HK-2 (cell line): ENCODE results near the gene SHLD2.
"Not testable (repeated sequence)": the region's sequence is repeated elsewhere in the genome, so short reads cannot be mapped to it uniquely, and the experiment has no call there.

Experiments
- DNase-seq: peaks from one replicate; pipeline ENCODE4 v3.0.0-alpha.2; 2018; ENCODE audit not compliant: unreplicated experiment

Gene SHLD2

DNA sequence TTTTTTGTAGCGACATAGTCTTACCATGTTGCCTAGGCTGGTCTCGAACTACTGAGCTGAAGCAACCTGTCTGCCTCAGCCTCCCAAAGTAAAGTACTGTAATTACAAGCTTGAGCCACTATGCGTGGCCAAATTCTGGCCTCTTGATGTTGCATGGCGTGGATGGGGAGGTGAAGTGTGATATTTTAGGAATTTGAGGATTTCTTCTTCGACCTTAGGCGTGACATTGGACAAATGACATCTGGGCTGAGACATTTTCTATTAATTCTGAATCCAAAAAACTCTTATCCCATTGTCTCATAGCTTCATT, 48.1 kb downstream of the SHLD2 start:
- not testable (repeated sequence) for DNase-seq

DNA sequence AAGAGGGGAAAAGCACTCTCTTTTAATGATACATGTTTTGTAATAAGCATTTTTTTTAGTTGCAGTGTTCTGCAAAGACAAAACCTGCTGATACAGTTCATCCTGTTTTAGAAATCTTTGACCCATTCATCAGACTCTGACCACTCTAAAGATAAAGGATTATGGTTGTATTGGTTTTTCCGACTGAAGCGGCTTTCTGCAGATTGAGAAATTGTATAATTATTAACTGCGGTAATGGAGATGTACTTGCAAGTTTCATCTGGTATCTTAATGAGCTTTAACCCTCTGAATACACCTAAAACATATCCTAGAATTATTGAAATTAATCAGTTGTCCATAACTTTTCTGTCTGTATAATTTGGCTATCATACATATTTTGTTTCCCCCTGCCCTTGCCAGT, 50.6 kb downstream of the SHLD2 start:
- not testable (repeated sequence) for DNase-seq

DNA sequence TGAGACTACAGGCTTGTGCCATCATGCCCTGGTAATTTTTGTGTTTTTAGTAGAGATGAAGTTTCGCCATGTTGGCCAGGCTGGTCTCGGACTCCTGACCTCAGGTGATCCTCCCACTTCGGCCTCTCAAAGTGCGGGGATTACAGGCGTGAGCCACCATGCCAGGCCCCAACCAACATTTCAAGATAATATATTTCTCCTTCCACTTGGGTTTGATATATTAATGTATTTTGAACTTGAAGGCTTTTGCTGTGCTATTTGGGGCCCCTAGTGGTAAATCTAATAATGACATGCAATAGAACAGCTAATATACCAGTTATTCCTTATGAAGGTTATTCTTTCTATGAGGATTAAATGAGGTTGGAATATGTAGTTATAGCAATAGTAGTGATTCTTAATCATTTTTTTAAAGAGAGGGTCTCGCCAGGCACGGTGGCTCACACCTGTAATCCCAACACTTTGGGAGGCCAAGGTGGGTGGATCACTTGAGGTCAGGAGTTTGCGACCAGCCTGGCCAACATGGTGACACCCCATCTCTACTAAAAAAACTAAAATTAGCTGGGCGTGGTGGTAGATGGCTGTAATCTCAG, 54.1 kb downstream of the SHLD2 start:
- DNase-seq: not testable (repeated sequence)

DNA sequence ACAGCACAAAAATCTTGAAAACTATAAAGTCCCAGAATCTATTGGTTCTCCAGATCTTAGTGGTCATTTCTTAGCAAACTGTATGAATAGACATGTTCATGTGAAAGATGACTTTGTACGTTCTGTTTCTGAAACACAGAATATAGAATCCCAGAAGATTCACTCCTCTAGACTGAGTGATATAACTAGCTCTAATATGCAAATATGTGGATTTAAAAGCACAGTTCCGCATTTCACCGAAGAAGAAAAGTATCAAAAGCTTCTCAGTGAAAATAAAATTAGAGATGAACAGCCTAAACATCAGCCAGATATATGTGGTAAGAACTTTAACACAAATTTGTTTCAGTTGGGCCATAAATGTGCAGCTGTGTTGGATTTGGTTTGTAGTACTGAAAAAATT, 56.5 kb downstream of the SHLD2 start:
- DNase-seq: not testable (repeated sequence)

DNA sequence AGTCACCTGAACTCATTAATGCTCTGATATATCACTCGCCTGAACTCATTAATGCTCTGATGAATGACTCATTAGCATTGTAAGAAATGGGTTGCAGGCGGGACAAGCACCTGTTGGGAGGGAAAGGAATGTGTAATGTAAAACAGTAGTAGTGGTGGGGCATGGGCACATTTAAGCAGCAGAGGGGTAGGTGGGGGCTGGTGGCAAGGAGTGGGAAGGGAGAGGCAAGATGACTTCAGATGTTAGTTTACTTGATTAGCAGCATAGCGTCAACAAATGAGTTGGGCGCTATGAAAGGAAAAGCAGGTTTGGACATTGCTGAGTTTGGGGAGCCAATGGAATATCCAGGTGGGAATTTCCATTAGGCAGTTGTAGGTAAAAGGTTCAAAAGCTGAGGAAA, 61.8 kb downstream of the SHLD2 start:
- DNase-seq: not testable (repeated sequence)

DNA sequence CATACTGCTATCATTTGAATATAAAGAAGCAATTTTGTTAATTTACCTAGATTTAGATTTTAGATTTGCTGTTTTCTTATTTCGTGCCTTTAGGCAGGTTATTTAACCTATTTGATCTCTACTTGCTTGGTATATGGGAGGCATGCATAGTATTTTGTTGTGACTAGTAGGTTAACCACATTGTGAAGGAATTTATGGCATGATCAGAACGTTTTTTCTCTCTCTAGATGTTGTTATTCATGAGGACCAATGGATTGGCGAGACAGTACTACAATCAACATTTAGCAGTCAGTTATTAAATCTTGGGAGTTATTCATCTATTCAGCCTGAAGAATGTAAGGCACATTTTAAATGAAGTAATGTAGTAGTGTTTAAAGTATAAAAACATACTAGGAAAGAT, 62.8 kb downstream of the SHLD2 start:
- not testable (repeated sequence) for DNase-seq

DNA sequence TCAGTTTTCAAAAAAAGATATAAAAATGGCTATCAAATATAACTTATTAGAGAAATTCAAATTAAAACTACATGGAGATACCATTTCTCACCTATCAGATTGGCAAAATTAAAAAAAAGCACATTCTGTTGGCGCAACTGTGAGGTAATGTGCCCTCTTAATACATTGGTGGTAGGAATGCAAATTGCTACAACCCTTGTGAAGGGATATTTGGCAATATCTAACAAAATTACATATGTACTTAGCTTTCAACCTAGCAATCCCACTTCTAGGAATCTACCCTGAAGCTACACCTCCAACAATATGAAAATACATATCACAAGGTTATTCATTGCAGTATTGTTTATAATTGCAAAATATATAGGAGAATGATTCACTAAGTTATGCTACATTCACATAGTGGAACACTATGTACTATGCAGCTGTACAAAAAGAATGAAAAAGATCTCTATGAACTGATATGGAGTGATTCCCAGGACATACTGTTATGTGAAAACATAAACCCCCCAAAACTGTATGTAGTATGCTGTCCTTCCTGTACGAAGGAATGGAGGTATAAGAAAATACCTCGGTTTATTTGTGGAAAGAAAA, 67.8 kb downstream of the SHLD2 start:
- not testable (repeated sequence) for DNase-seq

DNA sequence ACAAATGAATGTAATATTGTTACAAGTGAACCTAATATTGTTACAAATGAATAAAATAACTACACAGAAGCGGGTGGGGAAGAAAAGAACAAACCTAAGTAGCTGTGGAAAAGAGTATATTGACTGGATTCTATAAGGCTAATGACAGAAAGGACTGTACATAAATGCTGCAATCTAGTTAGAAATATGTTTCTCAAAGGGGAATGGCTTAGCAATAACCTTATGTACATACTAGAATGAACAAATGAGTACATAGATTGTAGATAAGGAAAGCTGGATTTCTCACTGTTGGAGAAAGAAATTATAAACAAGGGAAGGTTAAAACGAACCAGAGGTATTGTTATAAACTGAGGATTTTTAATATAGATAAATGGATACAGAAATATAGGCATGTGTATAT, 68.4 kb downstream of the SHLD2 start:
- DNase-seq: not testable (repeated sequence)

DNA sequence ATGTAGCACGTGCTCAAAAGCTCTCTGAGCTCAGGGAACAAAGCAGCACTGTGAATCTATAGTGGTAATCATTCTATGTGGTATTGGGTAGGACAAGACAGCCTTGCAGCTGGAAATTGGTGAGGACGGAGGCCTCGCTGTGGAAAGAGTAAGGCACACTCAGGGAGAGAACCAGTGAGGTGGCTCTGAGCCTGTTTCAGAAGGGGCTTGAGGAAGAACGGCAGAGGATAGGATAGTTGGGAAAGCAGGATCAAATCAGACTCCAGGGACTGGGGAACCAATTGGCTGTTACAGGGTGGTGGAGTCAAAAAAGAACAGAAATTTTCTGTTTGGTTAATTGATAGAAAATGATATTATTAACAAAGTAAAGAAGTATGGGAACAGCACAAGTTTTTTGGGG, 74.9 kb downstream of the SHLD2 start:
- not testable (repeated sequence) for DNase-seq

DNA sequence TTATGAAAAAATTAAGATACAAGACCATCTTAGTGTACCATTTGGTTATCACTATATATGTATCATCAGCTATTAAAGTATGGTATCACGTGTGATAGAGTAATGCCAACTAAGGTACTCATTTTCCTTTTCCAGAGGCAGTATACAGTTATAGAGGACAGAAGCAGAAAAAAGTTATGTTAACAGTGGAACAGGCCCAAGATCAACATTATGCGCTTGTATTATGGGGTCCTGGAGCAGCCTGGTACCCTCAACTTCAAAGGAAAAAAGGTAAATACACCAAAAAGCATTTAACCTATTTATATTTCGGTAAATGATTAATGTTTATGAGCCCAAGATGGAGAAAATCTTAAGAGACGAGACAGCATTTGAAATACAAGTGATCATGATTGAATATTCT, 75.7 kb downstream of the SHLD2 start:
- DNase-seq: not testable (repeated sequence)

DNA sequence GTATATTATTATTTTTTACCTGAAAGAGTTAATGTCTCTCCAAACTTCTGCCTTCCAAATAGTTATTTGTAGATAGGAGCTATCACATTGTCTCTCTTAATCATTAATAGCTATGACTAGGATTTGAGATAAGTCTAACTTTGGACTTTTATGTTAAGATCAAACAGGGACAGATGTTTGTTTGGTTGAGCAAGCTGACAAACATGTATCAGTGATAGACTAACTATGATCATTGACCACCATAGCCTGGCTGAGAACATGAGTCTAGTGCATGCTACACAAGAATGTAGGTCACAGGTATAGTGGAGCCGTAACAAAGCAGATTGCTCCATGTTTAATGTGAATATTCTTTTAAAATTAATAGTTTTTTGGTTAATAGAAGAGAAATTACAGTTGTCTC, 76.7 kb downstream of the SHLD2 start:
- DNase-seq: not testable (repeated sequence)

DNA sequence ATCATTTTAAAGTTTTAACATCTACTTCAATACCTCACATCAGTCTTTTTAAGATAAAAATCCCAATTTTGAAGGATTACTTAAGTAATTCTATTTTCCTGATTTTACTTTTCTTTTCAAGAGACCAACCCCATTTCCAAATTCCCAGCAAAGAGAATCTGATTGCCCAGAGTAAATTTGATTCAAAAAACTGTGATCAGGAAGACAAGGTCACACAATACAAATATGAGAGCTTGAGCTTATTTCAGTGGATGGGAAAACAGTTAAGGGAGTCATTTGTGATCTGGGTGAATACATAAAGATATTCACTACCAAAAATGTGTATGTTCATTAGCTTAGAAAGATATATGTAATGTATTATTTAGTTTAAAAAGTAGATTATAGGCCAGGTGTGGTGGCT, 77.2 kb downstream of the SHLD2 start:
- DNase-seq: not testable (repeated sequence)

DNA sequence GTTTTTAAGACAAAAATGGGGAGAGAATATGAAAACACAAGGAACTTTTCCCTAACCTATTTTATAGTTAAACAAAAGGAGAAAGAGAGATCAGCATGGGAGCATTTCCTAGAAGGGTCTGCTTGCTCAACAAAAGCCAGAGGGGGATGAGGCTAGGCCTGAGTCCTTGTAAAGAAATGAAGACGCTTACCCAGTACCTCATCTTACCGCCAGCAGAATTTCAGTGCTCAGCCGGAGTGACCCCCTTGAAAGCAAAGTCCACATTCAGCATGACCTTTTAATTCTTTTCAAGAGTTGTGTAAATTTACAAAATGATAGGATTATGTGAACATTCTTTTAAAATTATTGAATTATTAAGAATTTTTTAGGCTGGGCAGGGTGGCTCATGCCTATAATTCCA, 82.6 kb downstream of the SHLD2 start:
- DNase-seq: not testable (repeated sequence)

DNA sequence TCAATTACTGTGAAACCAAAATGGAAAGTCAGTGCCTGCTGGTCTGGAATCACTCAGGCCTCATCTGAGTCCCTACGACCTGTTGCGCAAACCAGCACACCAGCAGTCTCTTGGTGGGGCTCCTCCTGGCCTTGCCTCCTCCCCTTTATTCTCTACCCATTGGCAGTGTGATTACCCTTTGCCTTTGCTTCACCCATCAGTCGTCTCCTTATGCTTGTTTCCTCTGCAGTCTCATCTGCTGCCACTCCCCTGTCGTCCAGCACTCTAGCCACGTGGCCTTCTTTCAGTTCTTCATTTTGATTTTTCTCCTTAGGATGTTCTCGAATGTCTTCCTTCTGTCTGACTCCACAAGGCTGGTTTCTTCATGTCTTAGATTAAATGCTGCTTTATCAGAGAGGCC, 89.4 kb downstream of the SHLD2 start:
- DNase-seq: not testable (repeated sequence)

DNA sequence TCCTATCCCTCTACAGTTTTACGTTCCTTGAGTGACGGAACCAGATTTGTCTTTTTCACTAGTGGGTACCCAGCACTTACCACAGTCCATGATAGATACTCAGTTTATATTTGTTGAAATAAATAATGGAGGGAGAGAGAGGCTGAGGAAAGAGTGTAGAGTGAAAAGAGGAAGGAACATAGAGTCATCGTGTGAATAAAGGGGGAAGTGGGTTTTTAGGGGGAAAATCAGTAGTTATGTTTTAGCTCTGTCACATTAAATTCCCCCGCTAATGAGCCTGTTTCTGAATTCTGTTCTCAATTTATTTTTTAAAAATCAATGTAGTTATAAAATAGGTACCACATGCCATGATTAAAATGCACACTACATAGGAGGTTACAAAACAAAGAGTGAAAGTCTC, 91.0 kb downstream of the SHLD2 start:
- DNase-seq: not testable (repeated sequence)

DNA sequence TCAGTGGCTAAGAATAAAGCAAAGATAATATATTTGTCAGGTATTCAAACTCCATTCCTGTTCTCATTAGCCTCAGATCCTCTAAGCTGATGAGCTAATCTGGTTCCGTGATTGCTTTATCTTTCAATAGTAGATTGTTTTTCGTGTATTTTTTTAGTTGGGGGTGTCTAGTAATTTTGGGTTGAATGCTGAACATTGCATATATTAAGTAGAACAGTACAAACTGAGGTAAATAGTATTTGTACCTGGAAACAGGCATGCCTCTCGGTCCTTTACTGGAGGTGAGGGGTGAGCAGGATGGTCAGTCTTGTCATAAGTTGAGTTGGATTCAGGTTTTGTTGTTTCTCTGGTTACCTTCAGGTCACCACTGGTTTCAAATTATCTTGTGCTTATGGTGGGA, 92.6 kb downstream of the SHLD2 start:
- not testable (repeated sequence) for DNase-seq

DNA sequence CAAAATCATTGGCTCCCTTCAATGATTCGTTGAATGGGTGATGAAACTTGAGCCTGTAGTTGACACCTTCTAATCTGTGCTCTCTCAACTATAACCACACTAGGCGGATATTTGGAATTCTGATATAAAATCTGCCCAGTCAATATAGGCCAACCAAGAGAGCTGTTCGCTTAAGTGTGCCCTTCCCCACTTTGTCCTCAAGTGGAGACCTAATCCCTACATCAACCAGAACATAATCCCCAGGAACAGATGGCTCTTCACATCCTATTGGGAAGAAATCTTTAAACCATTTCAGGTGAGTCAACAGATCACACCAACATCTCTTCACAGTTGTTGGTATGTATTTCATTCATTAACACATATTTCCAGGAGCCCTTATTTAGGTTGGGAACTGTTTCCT, 96.8 kb downstream of the SHLD2 start:
- not testable (repeated sequence) for DNase-seq

DNA sequence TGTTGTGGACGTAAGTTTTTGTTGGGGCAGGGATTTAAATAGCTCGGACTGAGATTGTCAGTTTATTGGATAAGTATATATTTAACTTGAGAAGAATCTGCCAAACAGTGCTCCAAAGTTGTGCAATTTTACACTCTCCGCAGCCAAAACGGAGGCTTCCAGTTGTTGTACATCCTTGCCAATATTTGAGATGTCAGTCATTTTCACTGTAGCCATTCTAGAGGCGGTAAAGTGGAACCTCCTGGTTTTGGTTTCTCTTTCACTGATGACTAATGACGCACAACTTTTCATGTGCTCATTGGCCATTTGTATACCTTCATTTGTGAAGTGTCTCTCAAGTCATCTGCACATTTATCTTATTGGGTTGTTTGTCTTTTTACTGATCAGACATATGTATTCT, 105.9 kb downstream of the SHLD2 start:
- DNase-seq: peak; percentile 11

DNA sequence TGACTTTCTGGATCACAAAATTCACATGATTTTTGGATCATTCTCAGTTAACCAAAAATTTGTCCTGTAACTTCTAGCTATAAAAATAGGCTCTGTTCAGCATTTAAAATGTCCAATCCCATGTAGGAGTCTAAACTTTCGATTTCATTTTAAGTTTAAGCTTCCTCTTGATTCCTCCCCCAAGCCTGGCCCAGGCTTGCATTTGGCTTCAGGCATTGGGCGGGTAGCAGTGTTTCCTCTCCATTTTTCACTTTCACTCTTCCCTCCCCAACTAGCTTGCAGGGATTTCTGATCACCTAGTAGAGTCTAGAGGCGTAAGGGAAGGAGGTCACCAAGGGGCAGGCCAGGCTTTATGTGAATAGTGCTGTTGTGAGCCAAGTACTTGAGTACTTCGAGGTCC, 109.8 kb downstream of the SHLD2 start:
- DNase-seq: not testable (repeated sequence)

DNA sequence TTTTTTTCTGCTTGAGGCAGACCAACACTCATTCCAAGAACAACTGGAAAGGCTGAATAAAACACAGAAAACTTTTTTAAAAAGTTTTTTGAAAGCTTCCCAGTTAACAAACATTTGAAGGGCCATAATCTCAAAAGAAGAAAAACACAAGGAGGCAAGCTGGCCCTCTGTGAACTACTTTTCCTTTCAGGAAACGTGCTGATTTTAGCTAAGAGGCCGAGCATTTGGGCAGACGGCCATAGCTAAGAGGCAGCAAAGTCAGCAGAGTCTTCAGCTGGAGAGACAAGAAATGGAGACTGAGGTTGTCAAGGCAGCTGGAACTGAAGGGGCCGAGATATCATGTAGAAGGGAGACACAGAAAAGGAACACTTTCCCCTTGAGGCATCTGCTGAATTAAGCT, 111.9 kb downstream of the SHLD2 start:
- DNase-seq: not testable (repeated sequence)

DNA sequence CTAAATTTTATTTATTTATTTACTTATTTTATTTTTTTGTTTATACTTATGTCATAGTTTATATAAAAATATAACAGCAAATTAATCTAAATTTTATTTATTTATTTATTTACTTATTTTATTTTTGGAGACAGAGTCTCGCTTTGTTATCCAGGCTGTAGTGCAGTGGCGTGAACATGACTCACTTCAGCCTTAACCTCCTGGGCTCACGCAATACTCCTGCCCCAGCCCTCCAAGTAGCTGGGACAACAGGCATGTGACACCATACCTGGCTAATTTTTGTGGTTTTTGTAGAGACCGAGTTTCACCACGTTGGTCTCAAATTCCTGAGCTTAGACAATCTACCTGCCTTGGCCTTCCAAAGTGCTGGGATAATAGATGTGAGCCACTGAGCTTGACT, 115.3 kb downstream of the SHLD2 start:
- peak; percentile 38 for DNase-seq

DNA sequence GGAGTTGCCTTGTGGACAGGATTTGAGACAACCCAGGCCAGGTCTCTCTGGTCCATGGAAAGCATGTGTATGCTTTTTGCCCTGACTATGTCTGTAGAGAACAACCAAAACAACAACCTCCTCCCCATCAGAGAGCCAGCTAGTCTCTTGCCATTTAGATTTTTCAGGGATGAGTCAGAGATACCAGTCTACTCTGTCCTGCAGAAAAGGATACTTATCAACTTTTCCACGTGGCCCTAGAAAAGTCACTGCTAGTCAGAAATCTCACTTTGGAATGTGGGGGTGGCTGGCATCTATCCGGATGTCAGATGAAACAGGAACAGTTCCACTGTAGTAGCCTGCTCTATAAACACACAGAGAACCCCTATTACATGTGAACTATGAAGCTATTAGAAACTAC, 116.8 kb downstream of the SHLD2 start:
- DNase-seq: not testable (repeated sequence)

DNA sequence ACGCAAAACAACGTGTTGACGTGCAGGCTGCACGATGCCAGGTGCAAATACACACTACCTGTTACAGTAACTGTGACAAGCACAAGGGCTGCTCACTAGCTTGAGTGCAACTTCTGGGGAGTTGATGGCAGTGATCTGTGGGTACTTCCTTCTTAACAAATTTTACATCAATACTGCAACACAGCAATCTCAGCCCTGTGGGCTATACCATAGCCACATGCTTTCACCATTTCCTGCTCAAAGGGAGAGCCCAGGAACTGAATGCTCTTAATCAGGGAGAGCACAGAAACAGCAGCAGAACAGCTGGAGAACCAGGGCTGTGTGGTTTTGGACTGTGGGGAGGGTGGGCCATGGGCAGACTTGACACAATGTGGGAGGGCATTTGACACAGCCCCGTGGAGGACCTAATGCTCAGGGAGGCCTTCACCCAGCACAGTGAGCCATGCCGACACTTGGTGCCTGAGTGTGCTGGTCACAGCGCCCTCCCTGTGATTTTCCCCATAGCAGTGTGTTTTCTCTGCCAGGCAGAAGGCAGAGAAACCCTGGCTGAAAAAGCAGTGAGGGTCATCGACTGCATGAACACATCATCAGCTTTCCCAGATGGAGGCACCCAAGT, 118.3 kb downstream of the SHLD2 start:
- not testable (repeated sequence) for DNase-seq

DNA sequence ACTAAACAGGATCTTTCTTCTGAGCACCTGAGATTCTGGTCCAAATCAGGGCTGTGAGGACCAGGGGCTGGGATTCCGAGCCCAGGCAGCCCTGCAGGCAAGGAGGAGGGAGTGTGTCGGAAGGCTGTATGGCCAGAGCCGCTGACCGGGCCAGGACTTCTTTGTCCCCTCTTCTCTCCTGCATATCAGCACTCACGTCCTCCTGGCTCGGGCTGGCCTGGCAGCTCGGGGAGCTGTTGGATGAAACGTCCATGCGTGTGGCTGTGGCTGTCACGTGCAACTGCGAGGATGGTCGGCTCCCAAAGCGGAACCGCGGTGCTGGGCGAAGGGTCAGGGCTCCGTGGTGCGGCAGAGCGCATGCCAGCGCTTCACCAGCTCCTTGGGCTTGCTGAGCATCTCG, 118.8 kb downstream of the SHLD2 start:
- not testable (repeated sequence) for DNase-seq
